HCT116 (cell line): ENCODE data around the gene HSPBAP1. TPM values are rescaled to one million over a fixed set of nuclear protein-coding genes. Genes with fewer than 3 reads are reported as not detected.

Experiments
- ATAC-seq: fragments of 200-7000 bp; cut with Tn5 transposase; 2 replicates; pipeline ENCODE4 v1.9.1; 2020; ENCODE audit warnings: mild to moderate bottlenecking, moderate library complexity
- BruUV-seq: library from RNA; stranded (reverse); fragments of 400-500 nt; replicated peaks from 2 replicates; lab custom pipeline; 2021; lab: Mats Ljungman, UMichigan
- CTCF ChIA-PET: fragments of 300-600 bp; sonication (Branson Sonifier 250); formaldehyde crosslinking; loops from one replicate; lab custom pipeline; 2021; ENCODE audit warnings: antibody characterized with exemption; lab: Charles Lee
- POLR2A ChIA-PET: fragments of 300-600, 350-600 bp; sonication (Branson Sonifier 250); formaldehyde crosslinking; loops from one replicate; lab custom pipeline; 2021; ENCODE audit warnings: antibody characterized with exemption; lab: Charles Lee
- RAD21 ChIA-PET, 2 experiments: fragments of 300-600 bp; sonication (Branson Sonifier 250); formaldehyde crosslinking; loops; one replicate each; lab custom pipeline; 2023; ENCODE audit warnings: low total read pairs in 2 of 2; ENCODE audit not compliant: uncharacterized antibody in 2 of 2, unreplicated experiment in 2 of 2, low non-redundant PET in 1 of 2; lab: Charles Lee
- DNase-seq: peaks from one replicate; pipeline ENCODE4 v3.0.0-alpha.2; 2010; ENCODE audit warnings: low read depth, low spot score
- H2AFZ ChIP-seq: fragments of 200-600 bp; shearing (Covaris generic), sonication (generic); 2 replicates; pipeline ENCODE4 v1.6.1; 2017; ENCODE audit warnings: low read depth, mixed run types, mixed read lengths, antibody characterized with exemption, low read length; ENCODE audit not compliant: poor library complexity, severe bottlenecking
- H3K27ac ChIP-seq: 2 replicates; pipeline ENCODE4 v1.5.1; 2012; ENCODE audit warnings: low read depth, low read length
- H3K27me3 ChIP-seq: fragments of 200-600 bp; sonication (generic); 2 replicates; pipeline ENCODE4 v1.6.1; 2016; ENCODE audit warnings: mixed run types, low read length, mixed read lengths; ENCODE audit not compliant: insufficient read depth
- H3K36me3 ChIP-seq, 2 experiments: fragments of 200-500 bp in 1 of 2; fragments of 200-600 bp in 1 of 2; sonication (Bioruptor generic) in 1 of 2; sonication (generic) in 1 of 2; 2 replicates each; pipeline versions ENCODE4 v1.5.1 to v1.6.1; 2014 to 2016; ENCODE audit warnings: low read length in 2 of 2, inconsistent platforms in 1 of 2, mixed read lengths in 1 of 2, mixed run types in 1 of 2; ENCODE audit not compliant: insufficient read depth in 2 of 2, control insufficient read depth in 1 of 2
- H3K4me1 ChIP-seq, 2 experiments: fragments of 200-600 bp in 1 of 2; sonication (generic) in 1 of 2; 2 replicates each; pipeline versions ENCODE4 v1.5.1 to v1.6.1; 2012 to 2017; ENCODE audit warnings: low read length in 2 of 2, inconsistent platforms in 1 of 2, mild to moderate bottlenecking in 1 of 2, mixed read lengths in 1 of 2, mixed run types in 1 of 2, moderate library complexity in 1 of 2; ENCODE audit not compliant: insufficient read depth in 2 of 2, control insufficient read depth in 1 of 2
- H3K4me2 ChIP-seq: fragments of 200-600 bp; sonication (generic); 2 replicates; pipeline ENCODE4 v1.6.1; 2017; ENCODE audit warnings: mixed run types, low read length, mixed read lengths
- H3K4me3 ChIP-seq, 2 experiments: fragments of 200-600 bp in 1 of 2; sonication (generic) in 1 of 2; replicated peaks in 1 of 2; 2 replicates each; pipeline ENCODE4 v1.5.1; 2011 to 2016; ENCODE audit warnings: low read length in 2 of 2, control low read depth in 1 of 2, low read depth in 1 of 2, mild to moderate bottlenecking in 1 of 2, mixed read lengths in 1 of 2, mixed run types in 1 of 2
- H3K79me2 ChIP-seq: fragments of 200-600 bp; sonication (generic); 2 replicates; pipeline ENCODE4 v1.6.1; 2017; ENCODE audit warnings: mild to moderate bottlenecking, mixed run types, low read length, moderate library complexity, mixed read lengths; ENCODE audit not compliant: insufficient read depth
- H3K9ac ChIP-seq: fragments of 200-600 bp; sonication (generic); 2 replicates; pipeline ENCODE4 v1.6.1; 2016; ENCODE audit warnings: low read length, mixed read lengths
- H3K9me2 ChIP-seq: fragments of 200-600 bp; sonication (generic), shearing (Covaris generic); 2 replicates; pipeline ENCODE4 v1.6.1; 2017; ENCODE audit warnings: mixed run types, mild to moderate bottlenecking, moderate library complexity; ENCODE audit not compliant: insufficient read depth
- H3K9me3 ChIP-seq, 2 experiments: fragments of 200-500 bp in 1 of 2; fragments of 200-600 bp in 1 of 2; sonication (Bioruptor generic) in 1 of 2; sonication (generic) in 1 of 2; 2 replicates each; pipeline ENCODE4 v1.6.1; 2014 to 2017; ENCODE audit warnings: low read length in 2 of 2, mixed read lengths in 2 of 2, inconsistent platforms in 1 of 2, low read depth in 1 of 2, mild to moderate bottlenecking in 1 of 2, mixed run types in 1 of 2, moderate library complexity in 1 of 2; ENCODE audit not compliant: control insufficient read depth in 1 of 2, insufficient read depth in 1 of 2
- H4K20me1 ChIP-seq: fragments of 200-600 bp; sonication (generic), shearing (Covaris generic); 2 replicates; pipeline ENCODE4 v1.6.1; 2017; ENCODE audit warnings: mixed run types, mild to moderate bottlenecking, moderate library complexity; ENCODE audit not compliant: insufficient read depth
- ATF3 ChIP-seq: IDR thresholded peaks from 2 replicates; pipeline ENCODE4 v1.6.1; 2012
- CBX3 ChIP-seq: IDR thresholded peaks from 2 replicates; pipeline ENCODE4 v1.6.1; 2012; ENCODE audit warnings: low read depth
- CEBPB ChIP-seq: IDR thresholded peaks from 2 replicates; pipeline ENCODE4 v1.6.1; 2012; ENCODE audit warnings: low read depth
- ELF1 ChIP-seq: IDR thresholded peaks from 2 replicates; pipeline ENCODE4 v1.6.1; 2012; ENCODE audit warnings: low read depth, borderline replicate concordance
- EZH2 ChIP-seq: fragments of 200-600 bp; sonication (generic); IDR thresholded peaks from 2 replicates; pipeline ENCODE4 v1.6.1; 2017; ENCODE audit warnings: antibody characterized with exemption, mixed run types
- EZH2phosphoT487 ChIP-seq: fragments of 200-600 bp; IDR thresholded peaks from 2 replicates; pipeline ENCODE4 v1.6.1; 2018; ENCODE audit warnings: antibody characterized with exemption, borderline replicate concordance
- FOSL1 ChIP-seq: IDR thresholded peaks from 2 replicates; pipeline ENCODE4 v1.6.1; 2012; ENCODE audit warnings: low read depth
- JUND ChIP-seq: IDR thresholded peaks from 2 replicates; pipeline ENCODE4 v1.6.1; 2012
- MAX ChIP-seq: IDR thresholded peaks from 2 replicates; pipeline ENCODE4 v1.6.1; 2012
- POLR2AphosphoS5 ChIP-seq: IDR thresholded peaks from 2 replicates; pipeline ENCODE4 v1.6.1; 2011; ENCODE audit warnings: mild to moderate bottlenecking, low read depth, low read length, moderate library complexity
- RAD21 ChIP-seq: IDR thresholded peaks from 2 replicates; pipeline ENCODE4 v1.6.1; 2012; ENCODE audit warnings: low read depth, mild to moderate bottlenecking
- REST ChIP-seq: IDR thresholded peaks from 2 replicates; pipeline ENCODE4 v1.6.1; 2012; ENCODE audit warnings: low read depth
- SIN3A ChIP-seq: IDR thresholded peaks from 2 replicates; pipeline ENCODE4 v1.6.1; 2012; ENCODE audit warnings: low read depth
- TCF7L2 ChIP-seq: IDR thresholded peaks from 2 replicates; pipeline ENCODE4 v1.7.0; 2011; ENCODE audit warnings: borderline replicate concordance, inconsistent platforms; ENCODE audit not compliant: insufficient read depth, insufficient read length; ENCODE audit errors: extremely low read depth
- YY1 ChIP-seq: IDR thresholded peaks from 2 replicates; pipeline ENCODE4 v1.6.1; 2011; ENCODE audit warnings: low read length, low read depth, moderate library complexity, mild to moderate bottlenecking; ENCODE audit not compliant: insufficient replicate concordance; ENCODE audit errors: extremely low read depth
- ZBTB33 ChIP-seq: IDR thresholded peaks from 2 replicates; pipeline ENCODE4 v1.6.1; 2011; ENCODE audit warnings: mild to moderate bottlenecking, low read length, moderate library complexity; ENCODE audit not compliant: insufficient replicate concordance; ENCODE audit errors: extremely low read depth
- ZFX ChIP-seq: fragments of 450-650 bp; IDR thresholded peaks from 2 replicates; pipeline ENCODE4 v1.6.1; 2017
- ZNF274 ChIP-seq: fragments of 200-500 bp; sonication (Bioruptor generic); IDR thresholded peaks from 2 replicates; pipeline ENCODE4 v1.6.1; 2014; ENCODE audit warnings: mild to moderate bottlenecking, low read depth, low read length, inconsistent platforms
- intact Hi-C: fragments of 100-400 bp; cut with micrococcal nuclease; formaldehyde crosslinking; loops from 2 replicates; pipeline ENCODE4 v1.10.0; 2022
- total RNA-seq: library from RNA; stranded (reverse); gene quantifications from one replicate; pipeline ENCODE4 v1.2.1, GENCODE V29; 2021; ENCODE audit not compliant: unreplicated experiment

HSPBAP1 gene
- total RNA-seq, 1 experiment from 2014 or later = 6.6 TPM

GRCh38 chr3:122770521-122771202, 23.0 kb downstream of the HSPBAP1 start:
- no peaks in the 10 kb centered on the region for H3K9me2 ChIP-seq
- H2AFZ ChIP-seq = no peak overlapping the region
- CTCF ChIA-PET = interaction anchor here (1.5 kb wide), 1 partner anchor 16 kb away, joined by 4 read pairs; no protein-coding TSS in a partner anchor
- no peak overlapping the region for H3K27ac ChIP-seq
- POLR2A ChIA-PET = interaction anchor here (0.7 kb wide), 1 partner anchor 23 kb away, joined by 3 read pairs; the partner anchor contains the start of gene HSPBAP1
- H3K27me3 ChIP-seq = no peaks in the 10 kb centered on the region
- no peak overlapping the region for H3K9ac ChIP-seq
- H3K9me3 ChIP-seq = no peaks in the 10 kb centered on the region
- no peaks in the 10 kb centered on the region for H3K4me1 ChIP-seq
- RAD21 ChIA-PET = no interaction called here
- no peak overlapping the region for H3K4me3 ChIP-seq
- DNase-seq = no peak
- TF ChIP-seq EZH2phosphoT487 (no peak), YY1 (no peak), FOSL1 (no peak), EZH2 (no peak), POLR2AphosphoS5 (no peak), SIN3A (no peak), CEBPB (no peak), MAX (no peak), JUND (no peak), ATF3 (no peak), TCF7L2 (no peak), RAD21 (no peak), ZBTB33 (no peak), CBX3 (no peak), REST (no peak), ZFX (no peak), ELF1 (no peak), ZNF274 (no peak)
- TF ChIP-seq, all 23 proteins: peak for 0
- Histone ChIP-seq H4K20me1 (no peaks in the 10 kb centered on the region), H3K4me2 (no peak overlapping the region), H3K79me2 (no peaks in the 10 kb centered on the region), H3K36me3 (no peaks in the 10 kb centered on the region)
- intact Hi-C loops = no loop called here
- BruUV-seq = no TSS peak
- ATAC-seq = no peak
